Esophagus muscularis mucosa (tissue), 4 donors: ENCODE data around the gene COL12A1.

Source experiments
- CTCF ChIP-seq, 3 experiments: fragments of 200-600 bp in 2 of 3; fragments of 450-650 bp in 1 of 3; sonication (generic) in 2 of 3; IDR thresholded peaks; one replicate each; pipeline ENCODE4 v1.5.1; 2017 to 2019; ENCODE audit warnings: antibody characterized with exemption in 3 of 3, mild to moderate bottlenecking in 2 of 3, moderate library complexity in 1 of 3
- EP300 ChIP-seq: sonication (generic); formaldehyde crosslinking; IDR thresholded peaks from one replicate; pipeline ENCODE4 v1.6.1; 2017; ENCODE audit warnings: antibody characterized with exemption
- POLR2A ChIP-seq: fragments of 450-650 bp; IDR thresholded peaks from one replicate; pipeline ENCODE4 v1.6.1; 2017; ENCODE audit warnings: antibody characterized with exemption, moderate library complexity, mild to moderate bottlenecking, low read depth
- POLR2AphosphoS5 ChIP-seq, 2 donors: sonication (generic); formaldehyde crosslinking; IDR thresholded peaks; one replicate each; pipeline ENCODE4 v1.6.1; 2017; ENCODE audit warnings: antibody characterized with exemption in 2 of 2

GRCh38 chr6:75091467-75092190 is 114.2 kb downstream of the COL12A1 start:
- TF ChIP-seq CTCF (IDR thresholded peaks at IDR 0.05) (no peak), POLR2A (no peak), POLR2AphosphoS5 (IDR thresholded peaks at IDR 0.05) (no peak), EP300 (no peak)
